GM21723 (cell line): Measurements from ENCODE around the gene MAP3K12.
A peak's percentile ranks its signal among the peaks of the same experiment; 100 is the strongest.
"Not testable (repeated sequence)": the region's sequence is repeated elsewhere in the genome, so short reads cannot be mapped to it uniquely, and the experiment has no call there.

Experiments used
- ATAC-seq: cut with Tn5 transposase; IDR thresholded peaks from one replicate; pipeline ENCODE4 v1.9.1; 2021; ENCODE audit warnings: mild to moderate bottlenecking, moderate library complexity; ENCODE audit not compliant: unreplicated experiment

The MAP3K12 gene

DNA sequence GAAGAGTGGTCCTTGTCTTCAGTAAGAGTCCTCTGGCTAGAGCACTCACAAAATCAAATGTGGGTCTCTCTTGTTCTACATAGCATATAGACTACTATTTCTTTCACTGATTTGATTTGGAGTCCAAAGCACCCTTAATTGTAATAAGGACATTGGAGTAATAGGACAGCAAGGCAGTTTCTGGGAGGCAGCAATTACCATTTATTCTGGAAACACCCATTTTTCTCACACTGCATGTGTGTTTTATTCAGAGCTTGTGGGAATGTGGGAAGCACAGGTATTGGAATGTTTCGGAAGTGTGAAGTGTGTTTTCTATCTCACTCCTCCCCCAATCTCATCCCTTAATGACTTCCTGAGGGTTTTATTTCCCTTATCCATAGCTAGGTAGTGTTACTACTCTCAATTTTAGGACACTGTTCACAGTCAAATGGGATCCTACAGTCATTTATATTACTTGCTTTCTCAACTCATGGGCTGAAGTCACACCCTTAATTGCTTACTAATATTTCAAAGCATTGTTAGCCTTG, 27.1 kb downstream of the MAP3K12 start:
- no peak for ATAC-seq

DNA sequence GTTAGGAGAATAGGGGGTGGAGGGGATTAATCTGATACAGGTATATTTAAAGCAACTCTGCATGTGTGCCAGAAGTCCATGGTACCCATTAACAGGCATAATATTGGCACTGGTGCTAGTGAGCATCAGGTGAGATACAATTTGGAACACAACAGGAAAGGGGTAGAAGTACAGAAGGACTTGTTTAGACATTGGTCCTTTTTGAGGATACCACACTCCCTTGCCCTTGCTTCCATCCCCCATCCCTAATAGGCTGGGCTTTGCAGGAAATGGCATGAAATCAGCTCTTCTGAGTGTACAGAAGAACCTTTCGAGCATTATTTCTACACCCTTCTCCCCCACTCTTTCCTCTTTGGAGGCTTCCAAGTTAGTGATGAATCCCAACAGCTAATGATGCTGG, 31.0 kb downstream of the MAP3K12 start:
- no peak for ATAC-seq

DNA sequence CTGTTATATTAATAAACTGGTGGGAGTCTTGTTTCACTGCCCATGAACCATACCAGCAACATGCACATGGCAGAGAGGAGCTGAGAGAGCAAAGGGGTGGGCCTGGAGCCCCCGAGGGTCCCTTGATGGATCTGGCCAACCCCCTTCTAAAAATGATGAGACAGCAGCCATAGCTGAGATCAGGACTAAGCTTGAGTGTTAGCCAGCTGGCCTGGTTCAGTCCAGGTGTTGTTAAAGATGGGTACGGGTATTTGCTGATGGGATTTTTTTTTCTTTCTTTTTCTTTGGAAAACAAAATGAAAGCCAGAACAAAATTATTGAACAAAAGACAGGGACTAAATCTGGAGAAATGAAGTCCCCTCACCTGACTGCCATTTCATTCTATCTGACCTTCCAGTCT, 31.4 kb downstream of the MAP3K12 start:
- no peak for ATAC-seq

DNA sequence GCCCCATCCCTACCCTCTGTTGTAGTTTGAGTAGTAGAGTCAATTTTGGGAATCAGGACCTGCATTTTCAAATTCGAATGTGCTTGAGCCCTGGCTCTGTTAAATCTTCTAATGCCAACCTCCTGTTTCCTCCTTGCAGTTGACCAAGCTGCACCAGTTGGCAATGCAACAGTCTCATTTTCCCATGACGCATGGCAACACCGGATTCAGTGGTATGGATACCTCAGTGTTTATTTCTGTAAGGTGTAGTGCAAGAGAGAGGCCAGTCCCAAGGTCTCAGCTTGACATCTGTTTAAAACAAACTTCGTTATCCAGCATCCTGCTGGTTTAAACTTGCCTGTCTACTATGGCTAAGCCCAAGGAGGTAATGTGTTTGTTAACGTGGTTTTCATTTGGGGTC, 32.2 kb downstream of the MAP3K12 start:
- no peak for ATAC-seq

DNA sequence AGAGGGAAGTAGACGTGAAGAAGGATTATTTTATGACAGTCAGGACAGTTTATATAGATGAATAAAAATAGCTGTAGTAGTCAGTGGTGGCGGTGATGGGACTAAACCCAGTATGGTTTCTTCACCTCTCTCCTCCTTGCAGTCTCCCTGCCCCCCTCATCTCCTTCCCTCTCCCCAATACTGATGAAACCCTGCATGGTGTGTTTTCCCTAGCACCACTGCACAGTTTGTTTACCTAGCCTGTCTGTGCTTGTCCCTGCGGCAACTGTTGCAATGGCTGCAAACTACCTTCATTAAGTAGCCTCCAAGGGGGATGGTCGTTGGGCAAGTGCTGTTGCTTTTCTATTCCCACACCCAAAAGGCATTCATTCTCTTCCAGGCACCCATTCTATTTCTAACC, 32.6 kb downstream of the MAP3K12 start:
- no peak for ATAC-seq

DNA sequence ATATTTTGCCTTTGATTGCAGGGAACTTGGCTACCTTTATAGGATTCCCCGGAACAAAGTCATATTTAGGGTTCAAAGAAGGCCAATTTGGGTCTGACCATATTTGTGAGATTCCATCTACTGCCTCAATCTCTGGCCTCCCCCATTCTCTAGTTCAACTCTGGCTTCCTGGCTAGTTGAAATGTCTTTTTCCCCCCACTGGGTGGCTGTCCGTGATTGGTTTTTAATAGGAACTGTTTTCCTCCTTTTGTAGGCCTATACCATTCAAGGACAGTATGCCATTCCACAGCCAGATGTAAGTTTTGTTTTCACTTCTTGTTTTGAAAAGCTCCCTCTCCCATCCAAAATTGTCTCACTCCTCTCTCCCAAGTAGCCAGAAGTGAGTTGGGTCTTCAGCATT, 33.6 kb downstream of the MAP3K12 start:
- no peak for ATAC-seq

DNA sequence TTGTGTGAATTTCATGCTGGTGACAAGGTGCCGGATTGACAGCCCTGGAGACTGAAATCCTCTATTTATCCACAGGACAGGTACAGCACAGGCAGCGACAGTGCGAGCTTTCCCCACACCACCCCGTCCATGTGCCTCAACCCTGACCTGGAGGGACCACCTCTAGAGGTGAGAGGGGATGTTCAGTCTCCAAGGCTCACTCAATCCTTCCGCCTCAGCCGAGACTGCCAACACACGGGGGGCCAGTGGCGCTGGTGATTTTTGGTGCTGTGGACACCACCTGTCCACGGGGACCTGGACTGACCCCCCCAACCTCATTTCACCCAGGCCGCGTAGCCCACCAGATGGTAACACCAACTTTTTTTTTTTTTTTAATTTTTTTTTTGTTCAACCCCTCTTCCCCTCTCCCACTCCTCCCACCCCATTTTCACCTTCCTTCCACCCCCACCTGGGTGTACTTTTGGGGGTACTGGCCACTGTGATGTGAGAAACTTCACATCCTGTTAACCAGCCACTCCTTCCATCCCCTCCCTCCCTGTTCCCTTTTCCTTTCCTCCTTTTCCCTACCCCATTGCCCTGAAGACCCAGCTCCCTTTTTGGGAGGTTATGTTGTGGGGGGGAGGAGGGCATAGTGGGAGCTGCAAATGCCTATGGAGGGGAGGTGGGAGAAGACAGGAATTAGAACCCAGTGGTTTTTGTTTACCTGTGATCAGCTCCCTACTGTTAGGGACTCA, 34.4 kb downstream of the MAP3K12 start:
- ATAC-seq, result no peak

DNA sequence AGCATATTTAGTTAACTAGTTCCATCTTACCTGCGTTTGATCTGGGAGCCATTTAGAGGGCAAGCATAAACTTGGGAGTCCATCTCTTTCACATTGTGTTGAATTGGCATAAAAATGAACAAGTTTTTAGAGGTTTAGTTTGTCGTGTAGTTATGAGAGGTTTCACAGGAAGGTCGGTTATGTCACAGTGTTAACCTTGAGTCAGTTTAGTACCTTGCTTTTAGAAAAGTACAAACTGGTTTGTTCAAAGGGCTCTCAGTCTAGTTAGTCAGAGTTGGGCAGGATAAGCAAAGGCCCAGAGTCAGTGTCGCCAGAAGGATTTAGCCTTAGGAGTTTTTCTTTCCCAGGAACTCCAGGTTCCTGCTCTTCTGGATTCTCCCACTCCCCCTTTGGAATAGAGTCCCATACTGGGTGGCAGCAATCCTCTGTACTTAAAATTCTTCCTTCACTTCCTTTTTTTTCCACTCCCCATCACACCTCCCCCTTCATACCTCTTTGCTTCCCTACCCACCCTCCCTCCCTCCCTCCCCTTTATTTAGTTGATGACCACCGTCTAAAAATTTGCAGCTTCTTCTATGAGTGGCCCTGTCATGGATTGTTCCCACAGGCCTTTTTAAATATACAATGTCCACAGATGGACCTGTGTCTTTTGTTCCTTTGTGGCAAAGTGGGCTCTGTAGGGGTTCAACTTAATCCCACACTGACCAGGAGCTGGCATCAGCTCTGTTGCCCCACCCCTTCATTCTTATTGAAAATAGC, 35.3 kb downstream of the MAP3K12 start:
- ATAC-seq, result no peak

DNA sequence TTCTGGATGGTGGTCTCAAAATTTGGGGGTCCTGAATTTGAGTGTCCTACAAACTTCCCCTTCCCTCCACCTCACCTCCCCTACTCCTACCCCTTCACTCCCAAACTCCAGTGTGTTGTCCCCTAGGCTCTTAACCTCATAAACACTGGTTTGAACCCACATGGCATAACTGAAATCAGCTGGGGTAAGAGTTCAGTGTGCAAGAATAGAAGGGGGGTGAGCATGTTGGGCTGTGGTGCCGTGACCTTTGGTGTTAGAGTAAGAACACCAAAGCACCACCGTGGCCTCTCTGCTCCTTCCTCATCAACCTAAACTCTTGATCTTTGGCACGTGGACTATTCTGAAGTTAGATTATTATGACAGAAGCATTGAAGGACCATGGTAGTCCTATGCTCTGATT, 36.3 kb downstream of the MAP3K12 start:
- ATAC-seq, result no peak

DNA sequence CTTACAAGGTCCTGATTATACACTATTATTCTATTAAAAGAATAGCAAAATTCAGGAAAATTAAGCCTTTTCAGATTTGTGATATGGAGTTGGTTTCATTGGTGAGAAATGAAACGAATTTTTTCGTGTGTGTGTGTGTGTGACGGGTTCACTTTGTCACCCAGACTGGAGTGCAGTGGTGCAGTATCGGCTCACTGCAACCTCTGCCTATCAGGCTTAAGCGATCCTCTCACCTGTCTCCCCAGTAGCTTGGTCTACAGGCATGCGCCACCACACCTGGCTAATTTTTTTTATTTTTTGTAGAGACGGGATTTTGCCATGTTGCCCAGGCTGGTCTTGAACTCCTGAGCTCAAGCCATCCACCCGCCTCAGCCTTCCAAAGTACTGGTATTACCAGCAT, 37.7 kb downstream of the MAP3K12 start:
- no peak for ATAC-seq

DNA sequence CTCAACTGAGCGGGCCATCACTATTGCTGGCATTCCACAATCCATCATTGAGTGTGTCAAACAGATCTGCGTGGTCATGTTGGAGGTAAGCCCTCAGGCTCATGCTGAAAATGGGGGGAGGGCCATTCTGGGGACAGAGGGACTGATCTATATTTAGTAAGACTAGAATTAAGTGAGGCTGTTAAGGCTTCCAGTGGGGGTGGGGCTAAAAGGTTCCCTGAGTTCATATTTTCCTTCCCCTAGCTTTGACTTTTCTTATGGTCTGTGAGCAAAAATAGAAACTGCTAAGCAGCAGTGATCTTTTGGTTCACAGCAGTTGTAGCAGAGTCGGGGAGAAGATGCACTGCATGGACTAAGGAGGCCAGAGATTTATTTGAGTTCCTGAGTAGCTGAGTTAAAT, 38.2 kb downstream of the MAP3K12 start:
- no peak for ATAC-seq

DNA sequence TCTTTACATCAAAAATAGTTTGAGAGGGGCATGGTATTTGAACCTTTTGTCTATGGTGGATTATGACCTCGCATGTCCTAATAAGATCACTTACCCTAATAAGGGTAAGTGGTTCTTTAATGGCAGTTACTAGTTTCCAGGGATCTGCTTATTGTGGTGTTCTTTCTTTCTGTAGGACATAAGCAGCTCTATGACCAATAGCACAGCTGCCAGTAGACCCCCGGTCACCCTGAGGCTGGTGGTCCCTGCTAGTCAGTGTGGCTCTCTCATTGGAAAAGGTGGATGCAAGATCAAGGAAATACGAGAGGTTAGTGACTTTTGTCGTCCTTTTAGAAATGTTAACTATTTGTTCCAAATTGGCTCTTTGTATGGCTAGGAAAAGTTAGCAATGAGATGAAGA, 40.2 kb downstream of the MAP3K12 start:
- no peak for ATAC-seq

DNA sequence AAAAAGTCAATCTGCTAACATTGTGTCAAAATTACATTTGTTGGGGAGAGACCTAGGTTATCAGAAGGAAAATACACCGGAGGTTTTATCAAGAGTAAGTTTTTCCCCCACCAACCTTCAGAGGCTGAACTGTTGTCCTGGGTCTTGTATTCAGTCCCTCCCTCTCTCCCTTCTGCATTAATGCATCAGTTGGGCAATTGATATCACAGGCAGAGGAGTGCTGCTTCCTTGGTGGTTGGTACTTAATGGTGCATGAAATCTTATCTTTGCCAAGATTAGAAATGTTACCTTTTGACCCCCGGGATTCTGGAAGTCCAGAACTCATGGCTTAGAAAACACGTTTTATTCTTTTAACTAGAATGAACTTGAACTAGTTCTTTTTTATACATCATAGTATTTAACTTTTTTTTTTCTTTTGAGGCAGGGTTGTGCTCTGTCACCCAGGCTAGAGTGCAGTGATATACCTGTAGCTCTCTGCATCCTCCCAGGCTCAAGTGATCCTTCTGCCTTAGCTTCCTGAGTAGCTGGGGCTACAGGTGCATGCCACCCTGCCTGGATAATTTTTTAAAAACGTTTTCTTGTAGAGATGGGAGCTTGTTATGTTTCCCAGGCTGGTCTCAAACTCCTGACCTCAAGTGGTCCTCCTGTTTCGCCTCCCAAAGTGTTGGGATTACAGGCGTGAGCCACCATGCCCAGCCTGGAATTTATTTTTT, 42.4 kb downstream of the MAP3K12 start:
- no peak for ATAC-seq

DNA sequence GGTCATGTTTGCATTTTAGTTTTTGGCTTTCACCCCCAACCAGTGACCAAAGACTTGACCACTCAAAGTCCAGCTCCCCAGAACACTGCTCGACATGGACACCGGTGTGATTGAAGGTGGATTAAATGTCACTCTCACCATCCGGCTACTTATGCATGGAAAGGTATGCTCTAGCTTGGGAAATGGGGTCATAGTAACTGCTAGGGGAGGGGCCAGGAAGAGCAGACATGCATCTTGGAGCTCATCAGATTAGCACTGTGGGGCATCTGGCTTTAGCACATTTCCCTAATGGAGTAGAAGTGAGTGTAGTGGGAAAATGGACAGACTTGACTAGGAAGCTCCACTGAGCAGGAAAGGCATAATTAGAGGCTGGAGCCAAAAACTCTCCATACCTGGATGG, 44.6 kb downstream of the MAP3K12 start:
- no peak for ATAC-seq

DNA sequence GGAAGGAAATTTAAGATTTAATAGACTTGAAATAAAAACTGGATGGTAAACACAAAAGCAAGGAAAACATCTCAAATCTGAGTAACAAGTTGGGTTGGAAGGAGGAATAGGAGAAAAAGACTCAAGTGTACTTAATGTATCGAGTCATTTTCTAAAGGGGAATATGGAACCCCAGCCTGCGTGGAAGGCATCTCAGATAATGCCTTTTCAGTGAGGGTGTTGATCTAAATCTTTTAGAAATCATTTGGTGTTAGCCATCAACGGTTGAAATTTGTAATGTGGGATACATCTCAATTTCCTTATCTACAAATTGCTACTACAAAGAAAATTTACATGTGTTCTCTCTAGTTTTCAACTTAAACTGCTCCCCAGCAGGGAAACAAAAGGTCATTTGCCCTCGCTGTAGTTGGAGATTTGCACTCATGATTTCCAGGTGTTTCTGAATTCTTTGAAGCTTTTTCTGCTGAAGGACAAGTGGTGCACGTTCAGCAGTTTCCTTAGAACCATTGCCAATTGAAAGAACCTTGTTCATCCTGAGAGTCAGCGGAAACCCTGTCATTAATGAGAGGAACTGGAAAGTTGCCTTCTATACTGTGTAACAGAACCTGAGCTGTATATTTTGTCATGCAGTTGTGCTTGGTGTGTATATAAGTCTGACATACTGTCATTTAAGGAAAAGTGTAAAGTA, 45.2 kb downstream of the MAP3K12 start:
- ATAC-seq, result no peak

DNA sequence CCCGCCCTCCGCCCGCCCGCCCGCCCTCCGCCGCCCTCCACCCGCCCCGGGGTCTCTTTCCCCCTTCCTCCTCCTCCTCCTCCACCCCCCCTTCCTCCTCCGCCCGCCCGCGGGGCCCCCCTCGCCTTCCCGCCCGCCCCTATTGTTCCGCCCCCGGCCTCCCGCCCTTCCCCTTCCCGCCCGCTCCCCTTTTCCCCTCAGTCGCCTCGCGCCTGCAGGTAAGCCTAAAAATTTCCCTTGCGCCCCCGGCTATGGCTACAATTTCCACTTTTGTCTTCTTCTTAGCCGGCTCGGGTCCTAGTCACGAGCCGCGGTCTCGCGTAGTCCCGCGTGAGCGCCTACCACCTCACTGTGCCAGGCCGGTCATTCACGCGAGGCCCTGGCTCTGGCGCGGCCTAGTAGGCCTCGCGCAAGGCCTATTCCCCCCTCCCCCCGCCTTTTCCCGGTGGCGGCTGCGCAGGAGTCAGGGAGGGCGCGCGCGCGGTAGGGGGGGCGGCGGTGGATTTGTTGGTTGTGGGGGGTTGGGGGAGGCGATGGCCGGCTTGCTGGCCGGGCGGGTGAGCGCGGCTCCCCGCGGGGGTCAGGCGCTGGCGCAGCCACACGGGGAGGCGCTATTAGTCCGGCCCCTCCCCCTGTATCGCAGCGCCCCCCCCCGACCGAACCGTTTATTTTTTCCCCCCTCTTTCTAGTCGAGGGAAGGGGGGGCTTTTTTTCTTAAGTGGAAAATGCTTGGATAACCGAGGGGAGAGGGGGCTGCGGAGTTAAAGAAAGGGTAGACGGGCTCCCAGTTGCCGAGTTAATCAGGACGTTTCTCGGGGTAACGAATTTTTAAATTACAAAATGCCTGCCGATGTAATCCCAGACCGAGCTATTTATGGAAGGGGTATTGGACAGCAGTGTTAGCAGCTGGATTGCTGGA, 46.8 kb downstream of the MAP3K12 start:
- ATAC-seq, result peak; percentile 23

DNA sequence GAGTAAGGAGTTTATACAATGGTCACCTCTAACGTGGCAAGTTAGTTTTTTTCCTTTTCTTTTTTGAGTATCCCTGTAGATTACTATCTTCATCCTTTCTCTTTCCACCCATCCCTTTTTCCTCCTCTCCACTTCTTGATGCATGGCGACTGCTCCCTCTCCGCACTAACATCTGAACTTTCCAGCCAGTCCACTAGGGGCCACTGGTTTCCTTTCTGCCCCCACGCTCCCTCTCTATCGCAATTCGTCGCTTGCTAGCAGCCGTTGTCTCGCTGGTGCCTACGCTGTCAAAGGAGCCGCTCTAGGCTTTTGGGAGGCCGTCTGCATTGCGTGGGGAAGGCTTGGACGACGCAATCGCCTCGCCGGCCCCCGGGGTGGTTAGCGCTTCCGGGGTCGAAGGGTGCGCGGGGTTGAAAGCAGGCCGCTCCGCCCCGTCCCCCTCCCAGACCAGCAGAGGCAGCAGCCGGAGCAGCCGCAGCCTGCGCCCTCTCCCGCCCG, 47.5 kb downstream of the MAP3K12 start, which contains the start of gene PCBP2:
TSS of gene PCBP2 (plus strand) at position 442 of the 498 bp plus-strand sequence. CDS start 2,699 bp downstream, outside the sequence.
- peak; percentile 97 for ATAC-seq

DNA sequence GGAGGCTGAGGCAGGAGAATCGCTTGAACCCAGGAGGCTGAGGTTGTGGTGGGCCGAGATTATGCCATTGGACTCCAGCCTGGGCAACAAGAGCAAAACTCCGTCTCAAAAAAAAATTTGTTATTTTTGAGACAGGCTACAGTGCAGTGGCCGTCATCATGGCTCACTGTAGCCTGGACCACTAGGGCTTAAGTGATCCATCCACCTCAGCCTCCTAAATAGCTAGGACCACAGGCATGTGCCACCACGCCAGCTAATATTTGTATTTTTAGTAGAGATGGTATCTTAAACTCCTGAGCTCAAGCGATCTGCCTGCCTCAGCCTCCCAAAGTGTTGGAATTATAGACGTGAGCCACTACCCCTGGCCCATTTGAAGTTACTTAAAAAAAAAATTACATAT, 48.3 kb downstream of the MAP3K12 start:
- ATAC-seq, result no peak

DNA sequence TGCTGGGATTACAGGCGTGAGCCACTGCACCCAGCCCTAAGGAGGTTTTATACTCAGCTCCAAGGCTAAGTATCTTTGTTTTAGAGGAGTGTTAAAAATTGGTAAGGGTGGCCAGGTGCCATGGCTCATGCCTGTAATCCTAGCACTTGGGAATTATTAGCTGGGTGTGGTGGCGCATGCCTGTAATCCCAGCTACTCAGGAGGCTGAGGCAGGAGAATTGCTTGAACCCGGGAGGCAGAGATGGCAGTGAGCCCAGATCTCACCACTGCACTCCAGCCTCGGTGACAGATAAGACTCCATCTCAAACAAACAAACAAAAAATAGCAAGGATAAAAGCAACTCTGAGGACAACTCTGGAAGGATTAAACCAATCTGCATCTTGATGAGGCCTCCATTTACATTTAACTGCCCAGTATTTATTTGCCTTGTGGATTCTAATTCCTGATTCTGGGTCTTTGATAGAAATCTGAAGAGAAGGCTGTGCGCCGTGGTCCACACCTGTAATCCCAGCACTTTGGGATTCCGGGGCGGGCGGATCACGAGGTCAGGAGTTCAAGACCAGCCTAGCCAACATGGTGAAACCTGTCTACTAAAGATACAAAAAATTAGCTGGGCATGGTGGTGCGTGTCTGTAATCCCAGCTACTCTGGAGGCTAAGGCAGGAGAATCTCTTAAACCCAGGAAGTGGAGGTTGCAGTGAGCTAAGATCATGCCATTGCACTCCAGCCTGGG, 54.5 kb downstream of the MAP3K12 start:
- not testable (repeated sequence) for ATAC-seq
